Amniotic stem cell (primary cell): ENCODE data around the gene MYL5.
"Not testable (repeated sequence)": the region's sequence is repeated elsewhere in the genome, so short reads cannot be mapped to it uniquely, and the experiment has no call there.

Source experiments
- DNase-seq: peaks from one replicate; lab custom pipeline; 2025; lab: John Stamatoyannopoulos, UW

Gene MYL5

DNA sequence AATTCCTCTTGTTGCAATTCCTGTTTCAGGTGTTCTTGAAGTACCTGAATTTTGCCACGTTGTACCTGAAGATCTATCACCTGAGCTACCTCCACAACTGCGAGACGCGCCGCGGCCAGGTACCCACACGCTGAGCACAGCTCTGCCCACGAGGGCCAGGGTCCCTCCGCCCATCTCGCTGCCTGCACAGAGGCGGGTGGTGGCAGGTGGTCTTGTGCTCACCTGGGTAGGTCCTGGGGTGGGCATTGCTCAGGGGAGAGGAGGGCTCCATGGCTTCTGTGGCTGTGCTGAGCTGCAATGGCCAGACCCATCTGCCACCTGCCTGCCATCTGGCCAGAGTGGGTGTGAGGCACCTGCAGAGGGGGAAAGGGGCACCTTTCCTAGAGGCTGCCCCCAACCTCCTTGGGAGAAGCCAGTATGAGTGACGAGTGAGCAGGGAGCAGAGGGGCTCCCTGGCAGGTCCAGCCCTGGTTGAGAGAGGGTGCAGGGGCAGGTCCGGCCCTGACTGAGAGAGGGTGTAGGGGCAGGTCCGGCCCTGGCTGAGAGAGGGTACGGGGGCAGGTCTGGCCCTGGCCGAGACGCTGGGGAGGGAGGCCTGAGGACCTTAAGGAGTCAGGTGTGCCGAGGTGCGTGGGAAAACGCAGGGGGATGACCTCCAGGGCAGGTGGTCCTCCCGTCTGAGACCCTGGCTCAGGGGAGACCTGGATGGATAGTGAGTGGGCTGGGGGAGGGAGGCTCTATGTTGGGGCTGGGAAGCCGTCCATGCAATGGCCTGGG is 38.3 kb upstream of the MYL5 start:
- DNase-seq: no peak

DNA sequence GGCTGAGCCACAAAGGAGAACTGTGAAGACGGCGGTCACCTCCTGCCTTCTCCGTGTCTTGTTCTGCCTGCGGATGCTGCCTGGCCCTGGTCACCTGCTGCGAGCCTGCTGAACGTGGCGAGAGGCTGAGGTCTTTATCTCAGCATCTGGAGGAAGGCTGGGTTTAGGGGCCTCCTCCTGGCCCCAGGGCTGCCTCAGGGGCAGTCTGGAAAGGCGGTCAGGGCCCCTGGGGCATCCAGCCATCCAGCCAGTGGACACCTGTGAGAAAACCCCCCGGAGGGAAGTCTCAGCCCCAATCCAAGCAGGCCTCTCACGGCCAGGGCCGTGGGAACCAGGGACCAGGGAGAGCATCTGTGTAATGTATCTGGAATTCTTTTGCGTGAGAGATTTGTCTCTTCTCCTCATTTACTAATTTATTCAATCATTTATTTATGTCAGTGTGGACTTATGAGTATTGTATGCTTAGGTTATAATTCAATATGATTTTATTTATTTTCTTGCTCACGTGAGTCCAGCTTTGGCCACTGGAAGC is 37.6 kb upstream of the MYL5 start:
- DNase-seq: no peak

DNA sequence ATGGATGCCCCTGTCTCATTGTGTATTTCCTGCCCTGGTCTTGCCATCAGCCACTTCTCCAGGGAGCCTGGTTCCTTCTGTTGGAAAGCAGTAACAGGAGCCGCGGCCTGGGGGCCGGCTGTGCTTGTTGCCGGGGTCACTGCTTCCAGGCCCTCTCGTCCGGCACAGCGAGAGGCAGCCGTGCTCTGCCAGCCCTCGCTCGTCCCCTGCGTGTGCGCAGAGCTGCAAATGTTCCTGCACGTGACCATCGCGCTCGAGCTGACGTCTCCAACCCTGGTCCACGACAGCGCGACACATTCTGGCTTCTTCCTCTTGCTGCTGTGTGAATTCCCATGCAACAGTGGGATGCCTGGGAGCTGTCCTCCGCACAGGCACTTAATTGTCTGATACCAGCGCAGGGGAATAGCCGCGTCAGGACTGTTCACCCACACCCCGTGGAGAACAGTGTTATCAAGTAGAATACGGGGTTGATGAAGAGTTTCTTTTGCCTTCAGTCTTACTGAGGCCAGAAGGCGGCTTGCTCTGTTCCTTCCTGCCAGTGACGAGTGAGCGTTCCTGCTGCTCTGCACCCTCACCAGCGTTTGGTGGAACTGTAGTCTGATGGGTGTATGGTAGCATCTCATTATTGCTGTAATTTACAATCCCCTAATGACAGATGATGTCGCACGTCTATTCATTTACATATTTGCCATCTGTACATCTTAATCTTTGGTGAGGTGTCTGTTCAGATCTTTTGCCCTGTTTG is 36.6 kb upstream of the MYL5 start:
- no peak for DNase-seq

DNA sequence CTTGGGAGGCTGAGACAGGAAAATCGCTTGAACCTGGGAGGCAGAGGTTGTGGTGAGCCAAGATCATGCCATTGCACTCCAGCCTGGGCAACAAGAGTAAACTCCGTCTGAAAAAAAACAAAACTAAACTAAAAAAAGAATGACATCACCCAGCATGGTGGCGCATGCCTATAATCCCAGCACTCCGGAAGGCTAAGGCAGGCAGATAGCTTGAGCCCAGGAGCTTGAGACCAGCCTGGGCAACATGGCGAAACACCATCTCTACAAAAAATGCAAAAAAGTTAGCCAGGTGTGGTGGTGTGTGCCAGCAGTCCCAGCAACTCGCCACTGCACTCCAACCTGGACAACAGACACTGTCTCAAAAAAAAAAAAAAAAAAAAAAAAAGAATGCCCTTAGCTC is 32.0 kb upstream of the MYL5 start:
- not testable (repeated sequence) for DNase-seq

DNA sequence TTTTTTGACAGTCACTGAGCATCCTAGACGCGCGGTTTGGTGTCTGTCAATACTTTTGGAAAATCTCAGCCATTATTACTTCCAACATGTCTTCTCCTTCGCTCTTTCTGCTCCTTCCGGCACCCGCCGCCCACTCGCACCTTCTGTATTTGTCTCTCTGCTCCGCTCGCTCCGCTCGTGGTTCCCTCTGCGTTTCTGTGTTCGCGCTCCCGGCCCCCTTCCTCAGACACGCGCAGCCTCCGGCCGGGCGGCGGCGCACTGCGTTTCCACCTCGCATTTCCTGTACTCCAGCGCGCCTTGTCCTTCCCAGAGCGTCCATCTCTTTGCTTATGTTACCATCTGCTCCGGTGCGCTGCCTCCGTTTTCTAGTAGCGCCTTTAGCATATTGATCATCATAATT is 27.9 kb upstream of the MYL5 start:
- no peak for DNase-seq

DNA sequence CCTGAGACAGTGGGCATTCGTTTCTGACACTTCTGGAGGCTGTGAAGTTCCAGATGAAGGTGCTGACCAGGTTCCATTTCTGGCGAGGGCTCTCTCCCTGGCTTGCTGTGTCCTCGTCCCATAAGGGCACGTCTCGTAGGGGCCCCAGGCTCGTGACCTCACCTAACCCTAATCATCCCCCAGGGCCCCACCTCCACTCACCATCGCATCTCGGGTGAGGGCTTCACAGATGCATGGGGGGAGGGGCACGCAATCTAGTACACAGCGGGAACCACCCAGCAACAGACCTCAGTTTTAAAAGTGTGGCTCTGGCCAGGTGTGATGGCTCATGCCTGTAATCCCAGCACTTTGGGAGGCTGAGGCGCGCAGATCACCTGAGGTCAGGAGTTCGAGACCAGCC is 26.9 kb upstream of the MYL5 start:
- DNase-seq: no peak

DNA sequence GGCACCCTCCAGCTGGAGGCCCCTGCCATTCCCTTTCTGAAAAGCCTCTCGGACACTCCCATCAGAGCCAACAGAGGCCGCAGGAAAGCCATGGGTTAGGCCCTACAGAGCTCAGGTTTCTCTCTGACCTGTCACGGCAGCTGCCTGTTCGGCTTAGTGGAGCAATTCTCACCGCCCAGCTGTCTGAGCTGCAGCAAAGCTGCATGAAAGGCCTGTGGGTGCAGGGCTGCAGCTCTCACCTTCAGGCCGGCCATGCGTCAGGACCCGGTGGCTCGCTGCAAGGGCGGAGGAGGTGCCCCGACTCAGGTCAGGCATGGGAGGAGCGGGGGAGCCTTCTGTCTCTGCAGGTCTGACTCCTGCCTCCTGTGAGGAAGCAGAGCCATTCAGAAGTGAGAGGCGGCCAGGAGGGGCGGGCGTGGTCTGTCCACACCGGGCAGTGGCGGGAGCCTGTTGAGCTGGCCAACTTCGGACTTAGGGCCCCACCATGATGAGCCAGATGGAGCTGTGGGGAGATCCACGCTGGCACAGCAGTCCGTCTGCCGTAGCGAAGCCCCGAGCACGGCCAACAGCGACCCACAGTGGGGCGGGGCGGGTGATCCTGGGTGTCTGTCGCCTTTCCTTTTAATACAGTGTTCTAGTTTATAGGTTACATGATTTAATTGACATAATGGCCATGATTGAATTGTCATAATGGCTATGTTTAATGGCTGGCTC is 25.6 kb upstream of the MYL5 start:
- no peak for DNase-seq

DNA sequence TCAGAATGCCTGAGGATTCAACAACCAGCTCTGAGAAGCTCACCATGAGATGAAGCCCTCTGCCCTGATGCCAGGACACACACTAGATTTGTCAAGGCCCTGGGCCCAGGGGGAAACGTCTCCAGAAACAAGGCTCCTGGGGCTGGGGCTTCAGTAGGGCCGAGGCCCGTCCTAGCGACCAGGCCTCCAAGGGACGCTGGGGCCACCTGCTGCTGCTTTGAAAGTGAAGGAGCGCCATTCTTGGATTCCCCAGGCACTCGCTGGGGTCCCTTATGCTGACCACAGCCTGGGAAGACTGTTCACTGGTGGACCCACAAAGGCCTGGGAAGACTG is 25.1 kb upstream of the MYL5 start:
- no peak for DNase-seq

DNA sequence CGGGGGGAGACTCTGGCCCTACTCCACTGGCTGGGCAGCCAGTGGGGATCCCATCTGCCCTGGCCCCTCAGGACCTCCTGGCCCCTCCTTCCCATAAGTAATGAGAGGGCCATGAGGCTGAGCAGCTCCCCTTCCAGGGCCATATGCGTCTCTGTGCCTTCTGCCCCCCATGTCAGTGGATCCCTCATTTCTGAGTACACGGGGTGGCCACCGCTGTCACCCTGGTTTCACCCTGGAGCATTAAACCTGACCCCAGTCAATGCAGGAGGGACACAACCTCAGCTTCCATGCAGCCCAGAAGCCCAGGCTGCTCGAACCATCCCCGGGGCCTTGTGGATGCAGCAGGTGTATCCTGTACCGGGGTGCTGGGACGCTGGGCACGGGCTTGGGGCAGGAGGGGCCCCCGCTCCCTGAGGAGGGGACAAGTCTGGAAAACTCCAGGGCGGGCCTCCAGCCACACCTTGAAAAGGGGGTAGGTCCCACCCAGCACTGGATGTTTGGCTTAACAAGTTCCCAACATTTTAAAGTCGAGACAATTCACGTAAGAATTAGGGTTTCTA is 24.5 kb upstream of the MYL5 start:
- DNase-seq: no peak

DNA sequence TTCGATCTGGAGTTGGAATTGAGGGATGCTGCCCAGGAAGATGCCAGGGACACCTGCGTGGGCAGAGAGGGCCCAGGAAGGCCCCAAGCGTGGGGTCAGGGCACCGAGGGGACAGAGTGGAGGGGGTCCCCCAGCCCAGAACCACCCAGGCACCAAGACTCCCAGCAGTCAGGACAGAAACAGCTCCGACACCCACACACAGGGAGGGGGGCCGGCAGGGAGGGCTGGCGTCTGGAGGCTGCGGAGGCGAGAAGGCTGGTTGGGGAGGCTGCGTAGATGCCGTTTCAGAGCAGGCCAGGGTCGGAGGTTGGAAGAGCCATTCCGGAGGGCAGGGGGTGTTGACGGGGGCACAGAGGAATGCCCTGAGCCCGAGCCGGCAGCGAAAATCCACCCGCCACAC is 23.9 kb upstream of the MYL5 start:
- DNase-seq: no peak

DNA sequence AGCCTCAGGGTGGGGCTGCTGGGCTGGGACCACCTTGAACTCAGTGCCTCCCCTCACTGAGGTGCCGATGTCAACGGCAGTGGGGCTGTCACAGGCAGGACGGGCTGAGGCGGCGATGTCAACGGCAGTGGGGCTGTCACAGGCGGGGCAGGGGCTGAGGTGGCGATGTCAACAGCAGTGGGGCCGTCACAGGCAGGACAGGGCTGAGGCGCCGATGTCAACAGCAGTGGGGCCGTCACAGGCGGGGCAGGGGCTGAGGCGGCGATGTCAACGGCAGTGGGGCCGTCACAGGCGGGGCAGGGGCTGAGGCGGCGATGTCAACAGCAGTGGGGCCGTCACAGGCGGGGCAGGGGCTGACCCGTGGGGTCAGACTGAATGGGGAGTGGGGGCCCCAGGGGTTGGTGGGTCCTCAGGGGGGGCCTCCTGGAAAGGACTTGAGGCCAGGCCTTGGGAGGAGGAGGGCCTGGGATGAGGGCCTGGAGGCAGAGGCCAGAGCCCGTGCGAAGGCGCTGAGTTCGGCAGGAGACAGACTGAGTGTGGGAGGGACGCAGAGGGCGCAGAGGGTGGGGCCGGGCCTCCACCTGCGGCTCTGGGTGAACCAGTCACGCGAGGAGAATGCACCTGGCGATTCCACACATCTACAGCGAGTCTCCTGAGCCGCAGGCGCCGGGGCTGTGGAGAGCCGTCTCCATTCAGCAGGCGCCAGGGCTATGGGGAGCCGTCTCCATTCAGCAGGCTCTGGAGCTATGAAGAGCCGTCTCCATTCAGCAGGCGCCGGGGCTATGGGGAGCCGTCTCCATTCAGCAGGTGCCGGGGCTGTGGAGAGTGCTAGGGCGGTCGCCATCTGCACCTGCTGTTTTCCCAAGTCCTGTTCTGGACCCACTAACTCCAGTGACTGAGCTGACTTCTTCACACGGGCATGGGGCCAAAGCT is 23.1 kb upstream of the MYL5 start:
- no peak for DNase-seq

DNA sequence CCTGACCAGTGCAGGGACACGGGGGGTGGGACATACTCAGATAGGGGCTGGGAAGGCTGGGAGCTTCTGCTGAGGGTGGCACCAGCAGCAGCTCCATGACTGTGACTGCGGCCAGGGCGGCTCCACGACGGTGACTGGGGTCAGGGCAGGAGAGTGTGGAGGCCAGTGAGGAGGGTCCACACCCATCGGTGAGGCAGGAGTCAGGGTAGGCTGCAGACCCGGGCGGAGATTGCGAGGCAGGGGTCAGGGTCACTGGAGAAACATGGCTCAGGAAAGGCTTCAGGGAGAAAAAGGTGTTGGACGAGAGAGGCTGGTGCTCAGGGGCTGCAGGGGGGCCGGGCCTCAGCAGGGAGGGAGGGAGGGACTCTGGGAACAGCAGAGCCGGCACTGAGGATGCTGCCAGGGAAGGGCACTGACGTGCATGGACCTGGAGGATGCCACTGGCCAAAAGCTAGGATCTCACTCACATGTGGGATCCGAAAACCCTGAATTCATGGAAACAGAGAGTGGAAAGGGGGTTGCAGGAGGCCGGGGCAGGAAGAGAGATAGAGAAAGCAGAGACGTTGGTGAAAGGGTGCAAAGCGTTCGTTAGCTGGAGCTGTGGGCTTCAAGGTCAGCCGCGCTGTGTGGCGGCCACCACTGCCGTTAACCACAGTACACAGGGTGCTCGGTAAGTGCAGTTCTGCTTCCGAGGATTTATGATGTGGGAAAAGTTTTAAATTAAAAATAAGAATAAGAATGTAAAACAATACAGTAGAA is 22.3 kb upstream of the MYL5 start:
- no peak for DNase-seq

DNA sequence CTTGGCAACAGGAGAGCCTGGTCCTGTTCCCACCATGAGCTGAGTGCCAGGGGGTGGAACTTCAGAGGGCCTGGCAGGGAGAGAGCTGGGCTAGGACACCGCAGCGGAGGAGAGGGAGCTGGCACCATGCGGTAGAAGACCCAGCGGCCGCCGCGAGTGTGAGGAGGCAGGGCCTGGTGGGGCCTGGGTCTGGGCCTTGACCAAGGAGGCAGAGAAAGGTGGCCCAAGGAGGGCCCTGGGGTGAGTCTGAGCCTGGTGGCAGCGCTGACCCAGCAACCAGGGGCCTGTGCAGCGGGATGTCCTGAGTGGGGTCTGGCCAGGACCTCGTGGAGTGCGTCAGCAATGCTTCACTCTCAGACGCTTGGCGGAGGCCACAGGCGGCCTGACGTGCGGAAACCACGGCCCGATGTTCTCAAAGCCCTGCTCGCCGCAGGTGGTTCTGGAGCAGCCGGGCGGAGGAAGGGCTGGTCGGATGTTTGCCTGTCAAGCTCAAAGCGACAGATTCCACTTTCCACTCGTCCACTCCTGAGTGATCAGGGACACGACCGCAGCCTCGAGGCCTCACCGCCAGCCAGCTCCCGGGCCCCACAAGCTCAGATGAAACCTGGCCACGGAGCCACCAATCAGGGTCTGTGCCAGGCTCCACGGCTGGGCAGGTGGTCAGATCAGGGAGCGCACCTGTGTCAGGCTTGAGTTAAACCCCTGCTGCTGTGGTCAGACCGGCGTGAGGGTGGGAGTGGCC is 21.1 kb upstream of the MYL5 start:
- no peak for DNase-seq

DNA sequence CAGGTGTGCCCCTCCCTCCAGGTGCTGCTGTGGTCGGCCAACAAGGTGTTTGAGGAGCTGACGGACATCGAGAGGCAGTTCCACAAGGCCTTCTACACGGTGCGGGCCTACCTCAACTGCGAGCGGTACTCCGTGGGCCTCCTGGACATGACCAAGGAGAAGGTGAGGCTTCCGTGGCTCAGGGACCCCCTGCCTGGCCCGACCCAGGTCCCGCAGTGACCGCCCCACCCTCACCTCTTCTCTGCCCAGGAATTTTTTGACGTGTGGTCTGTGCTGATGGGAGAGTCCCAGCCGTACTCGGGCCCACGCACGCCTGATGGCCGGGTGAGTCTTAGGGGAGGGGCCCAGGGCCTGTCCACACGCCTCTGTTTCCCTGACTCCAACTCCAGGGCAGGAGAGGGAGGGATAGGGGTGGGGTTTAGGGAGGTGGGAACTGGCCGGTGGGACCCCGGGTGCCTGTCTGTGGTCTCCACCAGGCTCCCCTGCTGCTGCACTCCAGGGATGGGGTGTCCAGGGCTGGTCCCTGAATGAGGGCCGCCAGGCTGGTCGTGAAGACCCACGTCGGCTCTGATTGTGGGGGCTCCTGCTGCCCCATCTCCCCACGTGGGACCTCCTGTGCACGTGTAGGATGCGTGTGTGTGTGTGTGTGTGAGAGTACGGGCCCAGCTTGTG is 20.4 kb upstream of the MYL5 start:
- DNase-seq: no peak

DNA sequence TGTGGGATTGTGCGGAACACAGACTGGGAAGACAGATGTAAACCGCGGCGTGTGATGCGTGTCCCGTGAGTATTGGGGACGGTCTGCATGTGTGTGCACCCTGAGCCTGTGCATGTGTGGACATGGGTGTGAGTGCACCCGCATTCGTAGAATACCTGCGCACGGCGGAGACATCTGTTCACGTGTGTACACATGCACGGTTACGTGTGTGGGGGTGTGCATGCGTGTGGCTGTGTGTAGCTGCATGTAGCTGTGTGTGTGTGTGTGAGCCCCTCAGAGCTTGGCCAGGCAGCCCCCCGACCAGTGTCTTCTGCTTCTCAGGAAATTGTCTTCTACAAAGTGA is 19.9 kb upstream of the MYL5 start:
- DNase-seq: no peak

DNA sequence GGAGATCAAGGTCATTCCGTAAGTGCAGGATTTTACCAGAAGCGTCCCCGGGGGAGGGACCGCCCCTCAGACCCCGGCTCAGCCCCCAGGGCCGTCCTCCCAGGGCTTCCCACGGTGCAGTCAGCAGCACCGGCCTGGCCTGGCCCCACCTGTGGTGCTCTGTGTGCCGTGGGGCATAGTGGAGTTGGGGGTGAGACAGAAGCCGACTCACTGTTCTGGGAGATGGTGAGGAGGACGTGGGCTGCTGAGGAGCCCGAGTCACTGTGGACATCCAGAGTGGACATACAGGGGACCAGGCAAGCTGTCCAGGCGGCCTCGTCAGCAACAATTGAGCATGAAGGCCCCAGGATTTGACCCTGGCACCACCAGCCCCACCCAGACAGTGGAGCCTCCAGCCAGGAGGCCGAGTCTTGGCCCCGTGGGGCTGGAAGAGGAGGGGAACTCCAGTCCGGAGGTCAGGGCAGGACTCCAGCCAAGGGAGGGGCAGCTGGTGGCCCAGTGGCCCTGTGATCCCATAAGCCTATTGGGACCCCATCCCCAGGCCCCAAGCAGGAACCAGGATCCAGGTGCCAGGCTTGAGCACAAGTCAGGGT is 19.4 kb upstream of the MYL5 start:
- DNase-seq: no peak

DNA sequence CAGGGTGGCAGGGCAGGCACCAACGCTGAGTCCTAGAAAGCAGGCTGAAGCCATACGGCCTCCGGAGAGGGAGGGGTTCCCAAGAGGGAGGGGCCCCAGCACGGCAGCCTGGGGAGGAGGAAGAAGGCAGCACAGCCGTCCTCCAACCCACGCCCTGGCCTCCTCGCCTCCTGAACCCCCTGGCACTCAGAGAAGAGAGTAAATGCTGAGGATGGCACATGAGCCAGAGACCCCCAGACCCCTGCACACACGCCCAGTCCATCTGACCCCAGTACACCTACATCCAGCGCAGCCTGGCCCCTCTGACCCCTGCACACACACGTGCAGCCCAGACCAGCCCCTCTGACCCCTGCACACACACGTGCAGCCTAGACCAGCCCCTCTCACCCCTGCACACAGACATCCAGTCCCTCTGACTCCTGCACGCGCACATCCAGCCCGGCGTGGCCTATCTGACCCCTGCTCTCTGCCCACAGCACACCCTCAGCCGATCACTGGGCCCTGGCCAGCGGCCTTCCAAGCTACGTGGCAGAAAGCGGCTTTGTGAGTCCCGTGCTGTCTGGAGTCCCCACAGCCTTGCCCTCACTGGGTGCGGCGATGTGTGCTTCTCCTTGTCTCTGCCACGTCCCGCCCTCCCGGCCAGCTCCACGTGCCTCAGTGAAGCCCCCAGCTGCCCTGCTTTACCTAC is 18.7 kb upstream of the MYL5 start:
- no peak for DNase-seq
